Loucy (cell line): ENCODE measurements around the gene GNAQ.
"Not testable (repeated sequence)": the region's sequence is repeated elsewhere in the genome, so short reads cannot be mapped to it uniquely, and the experiment has no call there.

ENCODE experiments used
- CTCF ChIP-seq: fragments of 200-600 bp; sonication (generic); conservative IDR thresholded peaks from 2 replicates; pipeline ENCODE4 v1.5.1; 2014; ENCODE audit warnings: mild to moderate bottlenecking, antibody characterized with exemption, low read length
- EZH2phosphoT487 ChIP-seq: fragments of 200-600 bp; IDR thresholded peaks from 2 replicates; pipeline ENCODE4 v1.6.1; 2018; ENCODE audit warnings: antibody characterized with exemption, mild to moderate bottlenecking, moderate library complexity, borderline replicate concordance

DNA sequence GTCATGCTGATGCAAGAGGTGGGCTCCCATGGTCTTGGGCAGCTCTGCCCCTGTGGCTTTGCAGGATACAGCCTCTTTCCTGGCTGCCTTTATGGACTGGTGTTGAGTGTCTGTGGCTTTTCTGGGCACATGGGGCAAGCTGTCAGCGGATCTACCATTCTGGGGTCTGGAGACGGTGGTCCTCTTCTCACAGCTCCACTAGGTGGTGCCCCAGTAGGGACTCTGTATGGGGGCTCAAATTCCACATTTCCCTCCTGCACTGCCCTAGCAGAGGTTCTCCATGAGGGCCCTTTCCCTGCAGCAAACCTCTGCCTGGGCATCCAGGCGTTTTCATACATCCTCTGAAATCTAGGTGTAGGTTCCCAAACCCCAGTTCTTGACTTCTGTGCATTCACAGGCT lies 340.9 kb downstream of the GNAQ start:
- peak; percentile 32 for TF ChIP-seq CTCF
- not testable (repeated sequence) for TF ChIP-seq EZH2phosphoT487
